ENCODE data around the gene OSMR. TPM values are rescaled to one million over a fixed set of nuclear protein-coding genes. Genes with fewer than 3 reads are reported as not detected.

OSMR gene
- total RNA-seq, 1 donor from 2014 or later, result 17.4 TPM

DNA sequence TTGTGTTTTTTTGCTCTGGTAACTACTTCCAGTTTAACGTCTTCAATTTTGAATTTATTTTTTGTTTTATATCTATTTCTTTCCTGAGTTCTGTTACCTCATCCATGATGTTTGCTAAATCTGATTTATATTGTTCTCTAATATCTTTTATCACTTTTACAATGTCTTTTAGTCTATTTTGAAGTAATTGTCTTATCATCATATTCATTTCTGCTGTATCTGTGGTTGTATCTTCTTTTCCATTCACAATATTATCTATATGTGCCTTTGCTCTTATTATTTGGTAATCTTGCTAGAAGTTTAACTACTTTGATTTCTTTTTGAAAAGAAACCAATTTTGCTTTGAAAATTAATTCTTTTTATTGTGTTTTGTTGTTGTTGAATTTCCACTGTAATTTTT lies 43.6 kb downstream of the OSMR start:
- Mint-ChIP-seq H3K36me3 (ENCODE audit: low read depth, unreplicated experiment) (peaks cover 20% of the 10 kb centered on the region), H3K4me1 (ENCODE audit: unreplicated experiment) (peaks cover 10% of the 10 kb centered on the region), H3K9me3 (ENCODE audit: unreplicated experiment) (peaks cover 3% of the 10 kb centered on the region), H3K27me3 (ENCODE audit: unreplicated experiment) (peaks cover 2% of the 10 kb centered on the region), H3K4me3 (ENCODE audit: unreplicated experiment) (no peak overlapping the region), H3K27ac (ENCODE audit: unreplicated experiment) (no peak overlapping the region)
- DNase-seq (ENCODE audit: low spot score), result no peak
- TF ChIP-seq, protein P1, sequence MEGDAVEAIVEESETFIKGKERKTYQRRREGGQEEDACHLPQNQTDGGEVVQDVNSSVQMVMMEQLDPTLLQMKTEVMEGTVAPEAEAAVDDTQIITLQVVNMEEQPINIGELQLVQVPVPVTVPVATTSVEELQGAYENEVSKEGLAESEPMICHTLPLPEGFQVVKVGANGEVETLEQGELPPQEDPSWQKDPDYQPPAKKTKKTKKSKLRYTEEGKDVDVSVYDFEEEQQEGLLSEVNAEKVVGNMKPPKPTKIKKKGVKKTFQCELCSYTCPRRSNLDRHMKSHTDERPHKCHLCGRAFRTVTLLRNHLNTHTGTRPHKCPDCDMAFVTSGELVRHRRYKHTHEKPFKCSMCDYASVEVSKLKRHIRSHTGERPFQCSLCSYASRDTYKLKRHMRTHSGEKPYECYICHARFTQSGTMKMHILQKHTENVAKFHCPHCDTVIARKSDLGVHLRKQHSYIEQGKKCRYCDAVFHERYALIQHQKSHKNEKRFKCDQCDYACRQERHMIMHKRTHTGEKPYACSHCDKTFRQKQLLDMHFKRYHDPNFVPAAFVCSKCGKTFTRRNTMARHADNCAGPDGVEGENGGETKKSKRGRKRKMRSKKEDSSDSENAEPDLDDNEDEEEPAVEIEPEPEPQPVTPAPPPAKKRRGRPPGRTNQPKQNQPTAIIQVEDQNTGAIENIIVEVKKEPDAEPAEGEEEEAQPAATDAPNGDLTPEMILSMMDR (IDR thresholded peaks at IDR 0.05; ENCODE audit: unreplicated experiment), result no peak

DNA sequence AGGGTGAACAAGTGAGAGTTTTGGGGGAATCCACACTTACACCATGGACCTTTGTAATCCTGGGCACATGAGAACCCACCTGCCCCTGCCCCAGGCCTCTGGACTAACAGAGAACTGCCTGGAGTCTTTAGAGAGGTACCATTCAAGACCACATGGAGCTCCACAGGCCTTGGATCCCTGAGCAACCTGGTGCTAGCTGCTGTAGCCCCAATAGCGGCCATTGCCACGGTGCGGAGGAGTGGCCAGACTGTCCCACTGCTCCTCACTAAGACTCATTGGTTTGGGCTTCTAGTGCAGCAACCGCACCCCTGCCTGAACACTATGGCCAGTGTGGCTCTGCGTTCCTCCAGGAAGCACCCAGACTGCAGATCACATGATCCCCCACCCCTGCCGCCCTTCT lies 45.8 kb downstream of the OSMR start:
- Mint-ChIP-seq H3K36me3 (ENCODE audit: low read depth, unreplicated experiment) (peaks cover 7% of the 10 kb centered on the region), H3K4me1 (ENCODE audit: unreplicated experiment) (peaks cover 8% of the 10 kb centered on the region), H3K27ac (ENCODE audit: unreplicated experiment) (no peak overlapping the region), H3K27me3 (ENCODE audit: unreplicated experiment) (peaks cover 2% of the 10 kb centered on the region), H3K9me3 (ENCODE audit: unreplicated experiment) (peaks cover 7% of the 10 kb centered on the region), H3K4me3 (ENCODE audit: unreplicated experiment) (no peak overlapping the region)
- TF ChIP-seq, protein P1 (IDR thresholded peaks at IDR 0.05; ENCODE audit: unreplicated experiment), result no peak
- no peak for DNase-seq (ENCODE audit: low spot score)

DNA sequence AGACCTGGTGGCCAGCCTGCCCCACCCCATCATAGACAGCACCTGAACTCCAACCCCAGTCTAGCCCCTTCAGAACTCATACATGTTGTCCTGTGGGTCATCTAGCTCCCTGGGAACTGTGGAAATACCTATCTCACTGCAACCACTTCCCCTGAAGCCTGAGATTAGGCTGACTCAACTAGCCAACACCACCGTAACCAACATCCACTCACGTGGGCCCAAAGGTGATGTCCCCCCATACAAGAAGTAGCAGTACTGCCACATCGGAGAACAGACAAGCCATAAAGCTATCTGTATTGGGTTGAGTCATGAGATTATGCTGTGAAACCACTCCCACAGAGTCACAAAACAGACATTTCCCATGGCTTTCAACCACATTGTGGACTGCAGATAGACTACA lies 46.6 kb downstream of the OSMR start:
- peaks cover 7% of the 10 kb centered on the region for H3K9me3 Mint-ChIP-seq (ENCODE audit: unreplicated experiment)
- peaks cover 8% of the 10 kb centered on the region for H3K4me1 Mint-ChIP-seq (ENCODE audit: unreplicated experiment)
- no peak for DNase-seq (ENCODE audit: low spot score)
- H3K27ac Mint-ChIP-seq (ENCODE audit: unreplicated experiment), result no peak overlapping the region
- H3K27me3 Mint-ChIP-seq (ENCODE audit: unreplicated experiment), result peaks cover 2% of the 10 kb centered on the region
- TF ChIP-seq, protein P1 (IDR thresholded peaks at IDR 0.05; ENCODE audit: unreplicated experiment), result no peak
- peak overlapping the region; percentile 23 for H3K4me3 Mint-ChIP-seq (ENCODE audit: unreplicated experiment)
- peaks cover 7% of the 10 kb centered on the region for H3K36me3 Mint-ChIP-seq (ENCODE audit: low read depth, unreplicated experiment)

DNA sequence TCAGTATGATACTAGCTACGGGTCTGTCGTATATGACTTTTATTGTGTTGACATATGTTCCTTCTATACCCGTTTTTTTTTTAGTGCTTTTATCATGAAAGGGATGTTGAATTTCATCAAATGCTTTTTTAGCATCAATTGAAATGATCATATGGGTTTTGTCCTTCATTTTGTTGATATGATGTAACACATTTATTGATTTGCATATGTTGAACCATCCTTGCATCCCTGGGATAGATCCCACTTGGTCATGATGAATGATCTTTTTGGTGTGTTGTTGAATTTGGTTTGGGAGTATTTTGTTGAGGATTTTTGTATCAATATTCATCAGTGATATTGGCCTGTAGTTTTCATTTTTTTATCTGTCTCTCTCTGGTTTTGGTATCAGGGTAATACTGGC lies 50.9 kb downstream of the OSMR start:
- TF ChIP-seq, protein P1 (IDR thresholded peaks at IDR 0.05; ENCODE audit: unreplicated experiment), result no peak
- peaks cover 2% of the 10 kb centered on the region for H3K27me3 Mint-ChIP-seq (ENCODE audit: unreplicated experiment)

DNA sequence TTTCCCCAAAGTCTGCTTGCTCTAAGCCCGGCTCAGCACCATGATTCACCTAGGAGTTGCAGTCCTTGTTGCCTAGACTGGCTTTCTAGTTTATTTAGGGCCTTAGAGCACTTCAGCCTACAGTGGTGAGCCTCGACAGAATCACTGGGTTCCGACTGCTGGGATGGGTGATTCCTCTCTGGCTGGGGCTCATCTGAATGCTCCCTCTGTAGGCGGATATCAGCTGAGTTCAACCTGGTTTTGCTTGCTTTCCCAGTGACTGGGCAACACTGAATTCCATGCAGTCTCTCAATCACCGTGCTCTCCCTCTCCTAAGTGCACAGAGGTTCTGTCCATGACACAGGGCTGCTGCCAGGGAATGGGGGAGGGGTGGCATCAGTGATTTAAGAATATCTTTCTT lies 54.1 kb downstream of the OSMR start:
- no peaks in the 10 kb centered on the region for H3K9me3 Mint-ChIP-seq (ENCODE audit: unreplicated experiment)
- no peak for DNase-seq (ENCODE audit: low spot score)
- TF ChIP-seq, protein P1 (IDR thresholded peaks at IDR 0.05; ENCODE audit: unreplicated experiment), result no peak
- no peak overlapping the region for H3K27ac Mint-ChIP-seq (ENCODE audit: unreplicated experiment)
- no peaks in the 10 kb centered on the region for H3K27me3 Mint-ChIP-seq (ENCODE audit: unreplicated experiment)
- H3K36me3 Mint-ChIP-seq (ENCODE audit: low read depth, unreplicated experiment), result peaks cover 25% of the 10 kb centered on the region
- no peaks in the 10 kb centered on the region for H3K4me1 Mint-ChIP-seq (ENCODE audit: unreplicated experiment)
- H3K4me3 Mint-ChIP-seq (ENCODE audit: unreplicated experiment), result no peak overlapping the region

More for the DNA sequence above, 50.9 kb downstream of the OSMR start:
- Mint-ChIP-seq H3K9me3 (ENCODE audit: unreplicated experiment) (peaks cover 7% of the 10 kb centered on the region), H3K4me3 (ENCODE audit: unreplicated experiment) (no peak overlapping the region), H3K36me3 (ENCODE audit: low read depth, unreplicated experiment) (peaks cover 3% of the 10 kb centered on the region), H3K4me1 (ENCODE audit: unreplicated experiment) (no peaks in the 10 kb centered on the region), H3K27ac (ENCODE audit: unreplicated experiment) (no peak overlapping the region)
- no peak for DNase-seq (ENCODE audit: low spot score)

All from endothelial cell (in vitro differentiated cells).